ENCODE data around the gene SRGAP2B.
"Not testable (repeated sequence)": the region's sequence is repeated elsewhere in the genome, so short reads cannot be mapped to it uniquely, and the experiment has no call there.

- TF ChIP-seq POLR2AphosphoS5 (IDR thresholded peaks at IDR 0.05; ENCODE audit: borderline replicate concordance, low read depth, low read length); EZH2 (IDR thresholded peaks at IDR 0.05): not testable (repeated sequence)
Observed at GRCh38 chr1:145053428-145053827, 41.7 kb downstream of the SRGAP2B start.

Measured in SK-N-MC (cell line).